H7 (cell line): ENCODE measurements around the gene ARHGEF7. TPM values are rescaled to one million over a fixed set of nuclear protein-coding genes. Genes with fewer than 3 reads are reported as not detected.
A peak's percentile ranks its signal among the peaks of the same experiment; 100 is the strongest.
"Not testable (repeated sequence)": the region's sequence is repeated elsewhere in the genome, so short reads cannot be mapped to it uniquely, and the experiment has no call there.

Experiments used
- DNase-seq: peaks from one replicate; pipeline ENCODE4 v3.0.0; 2012
- H3K27me3 ChIP-seq: 2 replicates; pipeline ENCODE4 v1.6.0; 2011; ENCODE audit warnings: mild to moderate bottlenecking, low read length; ENCODE audit not compliant: control insufficient read depth, insufficient read depth
- H3K36me3 ChIP-seq: replicated peaks from 2 replicates; pipeline ENCODE4 v1.5.1; 2011; ENCODE audit warnings: low read length; ENCODE audit not compliant: control insufficient read depth, insufficient read depth
- H3K4me3 ChIP-seq: 2 replicates; pipeline ENCODE4 v1.5.1; 2011; ENCODE audit warnings: low read depth, mild to moderate bottlenecking, control low read depth, low read length, moderate library complexity; ENCODE audit not compliant: insufficient read depth
- total RNA-seq: library from RNA; depleted of rRNA; stranded (reverse); fragments of >200 nt; shearing (Covaris generic); gene quantifications from 2 replicates; pipeline ENCODE4 v1.2.3, GENCODE V29; 2014

ARHGEF7 gene
- total RNA-seq, 1 experiment from 2014 or later = 20.8 TPM

- DNase-seq, H3K27me3 ChIP-seq, H3K4me3 ChIP-seq, H3K36me3 ChIP-seq: not testable (repeated sequence)
Observed at GRCh38 chr13:111257899-111258298, 142.8 kb downstream of the ARHGEF7 start.

DNA sequence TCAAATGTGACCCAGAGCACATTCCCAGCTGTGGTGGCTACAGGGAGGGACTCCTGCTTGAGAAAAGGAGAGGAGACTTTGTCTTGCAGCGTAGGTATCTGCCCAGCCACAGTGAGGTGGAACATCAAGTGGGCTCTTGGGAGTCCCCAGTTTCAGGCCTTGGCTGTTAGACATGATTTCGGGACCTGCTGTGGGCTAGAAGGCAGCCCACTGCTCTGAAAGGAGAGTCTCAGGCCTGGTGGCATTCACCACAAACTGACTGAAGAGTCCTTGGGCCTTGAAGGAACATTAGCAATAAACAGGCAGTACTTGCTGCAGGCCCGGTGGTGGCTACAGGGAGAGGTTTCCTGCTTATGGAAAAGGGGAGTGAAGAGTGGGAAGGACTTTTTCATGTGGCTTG, 143.5 kb downstream of the ARHGEF7 start:
- DNase-seq = no peak
- Histone ChIP-seq H3K4me3 (no peak overlapping the region), H3K36me3 (peaks cover 2% of the 10 kb centered on the region), H3K27me3 (no peaks in the 10 kb centered on the region)

DNA sequence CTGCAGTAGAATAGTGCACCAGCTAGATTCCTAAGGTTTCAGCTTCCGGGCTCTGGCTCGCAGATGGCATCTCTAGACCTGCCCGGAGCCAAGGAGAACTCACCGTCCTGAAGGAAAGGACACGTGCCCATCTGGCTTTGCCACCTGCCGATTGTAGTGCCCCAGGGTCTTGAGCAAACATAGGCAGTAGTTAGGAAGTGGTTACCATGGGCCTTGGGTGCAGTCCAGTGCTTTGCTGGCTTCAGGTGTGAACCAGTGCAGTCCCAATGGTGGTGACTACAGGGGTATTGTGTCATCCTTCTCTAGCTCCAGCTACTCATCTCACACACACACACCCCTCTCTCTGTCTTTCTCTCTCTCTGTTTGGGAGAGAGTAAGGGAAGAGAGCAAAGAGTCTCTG, 143.9 kb downstream of the ARHGEF7 start:
- DNase-seq = no peak
- no peak overlapping the region for H3K4me3 ChIP-seq
- H3K27me3 ChIP-seq = no peaks in the 10 kb centered on the region
- H3K36me3 ChIP-seq = peaks cover 2% of the 10 kb centered on the region

- Histone ChIP-seq H3K4me3 (no peak overlapping the region), H3K36me3 (peaks cover 2% of the 10 kb centered on the region), H3K27me3 (no peaks in the 10 kb centered on the region)
- DNase-seq = no peak
Observed at GRCh38 chr13:111261326-111261725, 146.2 kb downstream of the ARHGEF7 start.

- Histone ChIP-seq H3K27me3 (no peaks in the 10 kb centered on the region), H3K36me3 (peaks cover 2% of the 10 kb centered on the region), H3K4me3 (no peak overlapping the region)
- DNase-seq = no peak
Observed at GRCh38 chr13:111262281-111262680, 147.2 kb downstream of the ARHGEF7 start.

DNA sequence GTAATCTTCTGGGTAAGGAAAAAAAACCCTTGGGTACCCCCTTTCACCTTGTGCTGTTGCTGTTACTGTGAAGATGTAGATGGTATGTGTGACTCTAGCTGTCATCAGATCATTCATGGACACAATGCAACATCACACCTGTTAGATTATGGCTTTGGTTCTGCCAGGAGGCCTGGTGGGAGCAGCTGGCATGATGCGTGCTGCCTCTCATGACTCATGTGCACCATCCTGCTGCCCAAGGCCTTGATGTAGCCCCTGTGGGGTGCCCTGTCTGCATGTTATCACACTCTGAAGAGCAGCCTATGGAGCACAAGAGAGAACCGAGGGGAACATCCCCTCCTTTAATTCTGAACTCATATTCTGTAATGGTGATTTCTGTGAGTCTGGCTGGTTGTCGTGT, 147.6 kb downstream of the ARHGEF7 start:
- H3K4me3 ChIP-seq = no peak overlapping the region
- H3K27me3 ChIP-seq = no peaks in the 10 kb centered on the region
- peaks cover 2% of the 10 kb centered on the region for H3K36me3 ChIP-seq
- no peak for DNase-seq

- no peak for DNase-seq
- Histone ChIP-seq H3K4me3 (no peak overlapping the region), H3K36me3 (no peaks in the 10 kb centered on the region; the same call in none of the 2 replicates), H3K27me3 (no peaks in the 10 kb centered on the region)
Observed at GRCh38 chr13:111263566-111263965, 148.5 kb downstream of the ARHGEF7 start.

GRCh38 chr13:111265006-111265700, 150.0 kb downstream of the ARHGEF7 start:
- no peak for DNase-seq
- H3K27me3 ChIP-seq = no peaks in the 10 kb centered on the region
- no peak overlapping the region for H3K4me3 ChIP-seq
- no peaks in the 10 kb centered on the region; the same call in 1 of the 2 replicates for H3K36me3 ChIP-seq

DNA sequence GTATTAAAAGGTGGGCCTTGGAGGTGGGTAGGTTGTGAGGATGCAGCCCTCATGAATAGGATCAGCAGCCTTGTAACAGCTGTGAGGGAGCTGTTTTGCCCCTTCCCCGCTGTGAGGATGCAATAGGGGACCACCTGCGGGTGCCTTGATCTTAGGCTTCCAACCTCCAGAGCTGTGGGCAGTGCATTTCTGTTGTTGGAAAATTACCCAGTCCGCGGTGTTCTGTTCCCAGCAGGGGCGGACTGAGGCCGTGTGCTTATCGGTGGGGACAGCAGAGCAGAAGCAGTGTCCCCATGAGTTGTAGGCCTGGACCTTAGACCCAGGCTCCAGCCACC, 150.6 kb downstream of the ARHGEF7 start:
- no peaks in the 10 kb centered on the region for H3K27me3 ChIP-seq
- no peak for DNase-seq
- H3K36me3 ChIP-seq = no peaks in the 10 kb centered on the region; the same call in 1 of the 2 replicates
- H3K4me3 ChIP-seq = no peak overlapping the region

DNA sequence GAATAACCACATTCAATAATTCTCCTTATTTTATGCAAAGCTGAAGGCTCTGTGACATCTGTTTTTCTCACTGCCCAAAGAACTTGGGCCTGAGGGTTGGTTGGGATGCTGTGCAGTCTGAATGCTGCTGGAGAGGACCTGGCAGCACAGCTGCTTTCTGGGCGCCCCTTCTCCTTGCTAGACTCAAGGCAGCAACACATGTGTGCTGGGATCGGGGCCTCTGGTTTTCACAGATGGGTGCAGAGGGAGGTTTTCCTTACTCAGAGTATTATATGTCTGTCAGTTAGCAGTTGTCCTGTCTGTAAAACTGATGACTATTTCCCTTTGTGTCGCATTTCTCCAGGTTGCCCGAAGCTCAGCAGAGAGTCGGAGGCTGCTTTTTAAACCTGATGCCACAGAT, 152.1 kb downstream of the ARHGEF7 start:
- no peak overlapping the region for H3K4me3 ChIP-seq
- H3K27me3 ChIP-seq = no peaks in the 10 kb centered on the region
- no peaks in the 10 kb centered on the region; the same call in 1 of the 2 replicates for H3K36me3 ChIP-seq
- no peak for DNase-seq

GRCh38 chr13:111267784-111268183, 152.7 kb downstream of the ARHGEF7 start:
- Histone ChIP-seq H3K36me3 (no peaks in the 10 kb centered on the region; the same call in 1 of the 2 replicates), H3K27me3 (no peaks in the 10 kb centered on the region), H3K4me3 (no peak overlapping the region)
- no peak for DNase-seq

- Histone ChIP-seq H3K27me3 (no peaks in the 10 kb centered on the region), H3K4me3 (no peak overlapping the region), H3K36me3 (peaks cover 4% of the 10 kb centered on the region; the same call in 1 of the 2 replicates)
- DNase-seq = peak; percentile 72
Observed at GRCh38 chr13:111269508-111269907, 154.4 kb downstream of the ARHGEF7 start.

DNA sequence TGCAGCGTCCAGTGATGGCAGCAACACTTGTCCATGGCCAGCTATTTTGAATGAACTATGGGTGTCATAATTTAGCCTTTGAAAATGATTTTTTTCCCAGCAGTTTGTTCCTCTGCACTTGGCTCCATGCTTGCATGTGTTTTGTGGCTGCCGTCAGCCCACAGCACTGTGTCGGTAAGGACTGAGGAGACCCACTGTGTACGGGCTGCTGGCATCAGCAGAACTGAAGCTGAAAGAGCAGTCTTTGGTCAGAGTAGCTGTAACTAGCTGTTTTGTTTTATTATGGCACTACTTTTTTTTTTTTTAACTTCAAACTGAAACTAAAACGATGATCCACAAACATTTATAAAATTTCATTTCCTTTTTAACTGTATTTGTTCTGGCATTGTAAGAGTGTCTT, 155.0 kb downstream of the ARHGEF7 start:
- peaks cover 4% of the 10 kb centered on the region; the same call in 1 of the 2 replicates for H3K36me3 ChIP-seq
- H3K27me3 ChIP-seq = no peaks in the 10 kb centered on the region
- H3K4me3 ChIP-seq = no peak overlapping the region
- no peak for DNase-seq

GRCh38 chr13:111270765-111271698, 155.9 kb downstream of the ARHGEF7 start:
- peaks cover 9% of the 10 kb centered on the region for H3K36me3 ChIP-seq
- no peak for DNase-seq
- H3K27me3 ChIP-seq = no peaks in the 10 kb centered on the region
- H3K4me3 ChIP-seq = no peak overlapping the region

DNA sequence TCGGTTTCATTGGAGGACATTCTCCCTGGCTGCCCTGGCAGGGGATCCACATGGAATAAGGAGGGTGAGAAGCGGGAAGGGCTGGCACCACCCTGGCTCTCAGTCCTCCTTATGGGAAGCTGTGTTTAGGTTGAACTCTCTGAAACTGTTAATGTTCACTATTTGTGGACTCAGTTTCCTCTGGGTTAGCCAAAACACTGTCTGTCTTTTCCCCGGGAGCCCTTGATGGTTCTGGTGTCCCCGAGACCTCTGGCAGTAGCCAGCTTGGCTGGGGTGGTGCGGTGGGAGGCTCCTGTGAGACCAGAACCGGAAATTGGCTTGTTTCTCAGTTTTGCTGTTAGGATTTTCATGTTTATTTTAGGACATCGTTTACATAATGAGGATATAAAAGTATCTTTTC, 157.0 kb downstream of the ARHGEF7 start:
- no peak for DNase-seq

More for the DNA sequence above, 157.0 kb downstream of the ARHGEF7 start:
- peaks cover 9% of the 10 kb centered on the region for H3K36me3 ChIP-seq
- no peaks in the 10 kb centered on the region for H3K27me3 ChIP-seq
- H3K4me3 ChIP-seq = no peak overlapping the region
